HG03025 (cell line): ENCODE measurements around the gene C1orf21.

ENCODE experiments used
- ATAC-seq: cut with Tn5 transposase; IDR thresholded peaks from one replicate; pipeline ENCODE4 v1.9.1; 2021; ENCODE audit warnings: mild to moderate bottlenecking, moderate library complexity; ENCODE audit not compliant: unreplicated experiment, low FRiP score

Gene C1orf21

DNA sequence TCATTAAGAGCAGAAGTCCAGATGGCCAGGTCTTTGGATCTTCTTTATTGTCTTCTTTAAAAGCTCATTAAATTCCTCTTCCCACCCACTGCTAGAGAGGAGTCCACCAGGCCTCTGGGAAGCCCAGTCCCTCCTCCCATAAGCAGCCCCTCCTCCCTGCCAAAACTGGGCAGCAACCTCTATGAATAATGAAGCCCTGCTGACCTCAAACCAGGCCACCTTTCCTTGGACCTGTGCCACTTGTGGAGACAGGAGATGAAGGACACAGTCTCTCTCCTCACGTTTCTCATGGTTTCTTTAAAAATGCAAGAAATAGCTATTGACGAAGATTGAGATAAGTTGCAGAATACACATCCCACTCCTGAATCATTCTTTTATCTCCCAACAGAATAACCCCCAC, 255.1 kb downstream of the C1orf21 start:
- no peak for ATAC-seq

- no peak for ATAC-seq
Measured at GRCh38 chr1:184643661-184644060, 256.8 kb downstream of the C1orf21 start.

GRCh38 chr1:184644771-184645170, 257.9 kb downstream of the C1orf21 start:
- no peak for ATAC-seq

DNA sequence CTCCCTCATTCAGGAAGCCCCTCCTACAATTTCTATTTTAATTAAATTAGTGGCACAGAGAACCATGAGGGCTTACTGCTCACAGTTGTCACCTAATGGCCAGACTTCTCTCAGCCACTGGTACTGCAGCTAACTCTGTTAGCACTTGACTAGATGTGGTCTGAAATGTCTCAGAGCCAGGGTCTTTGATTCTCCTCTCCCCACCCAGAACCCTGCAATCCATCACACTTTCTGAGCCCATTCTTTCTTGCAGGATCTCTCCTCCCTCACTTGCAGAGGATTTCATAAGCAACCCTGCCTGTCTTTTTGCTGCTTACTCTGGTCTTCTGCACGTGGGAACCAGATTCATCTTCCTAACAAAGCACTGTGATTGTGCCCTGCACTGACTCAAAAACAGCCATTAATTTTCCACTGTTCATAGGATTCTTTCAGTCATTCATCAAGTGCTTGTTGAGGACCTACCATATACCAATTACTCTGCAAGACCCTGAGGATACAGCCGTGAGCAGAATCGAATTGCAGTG, 259.4 kb downstream of the C1orf21 start:
- no peak for ATAC-seq

DNA sequence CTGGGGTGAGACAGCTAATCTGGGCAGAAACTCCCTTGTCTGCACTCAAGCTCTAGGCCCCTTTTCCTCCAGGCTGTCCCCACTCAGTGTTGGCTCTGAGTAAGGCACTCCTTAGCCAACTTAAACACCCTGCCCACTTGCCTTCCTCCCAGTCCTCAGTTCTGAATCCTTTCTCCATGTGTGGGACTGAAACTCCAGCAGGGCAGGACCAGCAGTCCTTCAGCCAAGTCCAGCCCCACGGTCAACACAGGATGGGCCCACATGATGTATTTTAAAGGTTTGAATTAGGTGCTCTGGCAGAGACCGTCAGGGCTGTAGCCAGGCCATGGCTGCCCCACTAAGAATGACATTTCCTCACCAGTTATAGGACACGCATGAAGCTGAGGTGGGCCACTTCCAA, 260.0 kb downstream of the C1orf21 start:
- ATAC-seq = no peak

DNA sequence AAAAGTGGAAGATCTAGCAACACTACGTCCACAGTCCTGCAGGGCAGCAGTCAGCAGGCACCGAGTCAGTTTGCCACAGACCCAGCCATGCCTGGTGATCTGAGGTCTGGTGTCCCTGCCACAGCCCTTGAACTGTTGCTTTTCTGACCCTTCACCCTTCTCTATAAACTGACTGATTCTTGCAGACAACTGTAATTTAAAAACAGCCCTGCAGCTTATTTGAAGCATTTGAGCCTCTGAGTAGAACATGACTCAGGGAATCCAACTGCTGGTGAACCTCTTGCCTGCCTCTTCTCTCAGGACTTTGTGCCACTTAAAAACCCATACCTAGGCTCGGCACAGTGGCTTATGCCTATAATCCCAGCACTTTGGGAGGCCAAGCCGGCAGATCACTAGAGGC, 260.6 kb downstream of the C1orf21 start:
- no peak for ATAC-seq

DNA sequence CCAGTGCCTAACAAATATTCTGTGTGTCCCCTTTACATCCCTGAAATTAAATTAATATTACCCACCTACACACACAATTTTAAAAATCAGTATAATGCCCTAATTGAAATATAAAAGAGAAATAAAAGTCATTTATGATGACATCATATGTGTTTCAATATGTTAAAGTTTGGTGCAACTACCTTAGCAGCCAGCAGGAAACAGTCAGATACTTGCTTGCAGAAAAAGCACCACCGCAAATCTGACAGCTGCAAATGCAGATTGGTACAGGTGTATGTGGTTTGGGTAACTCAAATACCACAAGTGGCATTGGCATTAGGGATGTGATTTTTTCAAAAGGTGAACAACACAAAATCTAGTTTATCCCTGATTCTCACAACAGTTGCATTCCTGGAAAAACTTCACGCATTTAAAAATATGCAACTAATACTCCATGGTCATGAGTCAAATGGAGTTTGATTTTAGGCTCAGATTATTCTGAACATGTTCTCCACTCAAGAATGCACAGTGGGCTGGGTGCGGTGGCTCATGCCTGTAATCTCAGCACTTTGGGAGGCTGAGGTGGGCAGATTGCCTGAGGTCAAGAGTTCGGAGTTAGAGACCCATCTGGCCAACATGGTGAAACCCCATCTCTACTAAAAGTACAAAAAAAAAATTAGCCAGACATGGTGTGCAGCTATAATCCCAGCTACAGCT, 261.5 kb downstream of the C1orf21 start:
- ATAC-seq = no peak

DNA sequence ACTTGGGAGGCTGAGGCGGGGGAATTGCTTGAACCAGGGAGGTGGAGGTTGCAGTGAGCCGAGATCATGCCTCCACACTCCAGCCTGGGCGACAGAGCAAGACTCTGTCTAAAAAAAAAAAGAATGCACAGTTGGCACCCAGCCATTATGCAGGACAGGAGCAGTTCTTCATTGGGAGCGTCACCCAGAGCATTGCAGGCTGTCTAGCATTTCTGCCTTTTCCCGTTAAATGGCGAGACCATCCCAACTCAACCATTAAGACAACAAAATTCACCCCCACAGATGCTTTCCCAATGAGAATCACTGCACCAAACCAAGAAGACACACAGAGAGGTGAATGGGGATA, 262.0 kb downstream of the C1orf21 start:
- no peak for ATAC-seq

DNA sequence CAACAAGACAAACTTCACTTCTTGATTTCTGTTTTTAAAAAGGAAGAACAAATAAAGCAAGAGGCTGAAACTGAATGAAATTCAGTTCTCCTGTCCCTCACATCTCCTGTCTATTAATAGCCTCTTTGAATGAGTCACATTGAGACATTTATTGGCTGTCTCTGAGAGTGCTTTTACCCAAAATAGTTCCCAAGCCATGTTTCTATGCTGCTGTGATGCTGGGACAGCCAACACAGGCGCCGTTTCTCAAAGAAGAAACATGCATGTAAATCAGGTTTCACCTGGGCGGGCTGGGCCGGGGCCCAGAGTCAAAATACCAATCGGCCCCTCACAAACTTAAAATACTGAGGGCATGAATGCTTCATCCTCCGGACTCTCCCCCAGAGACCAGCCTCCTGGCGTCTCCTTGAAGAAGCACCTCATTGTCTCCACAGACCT, 262.6 kb downstream of the C1orf21 start:
- ATAC-seq = peak; percentile 90

DNA sequence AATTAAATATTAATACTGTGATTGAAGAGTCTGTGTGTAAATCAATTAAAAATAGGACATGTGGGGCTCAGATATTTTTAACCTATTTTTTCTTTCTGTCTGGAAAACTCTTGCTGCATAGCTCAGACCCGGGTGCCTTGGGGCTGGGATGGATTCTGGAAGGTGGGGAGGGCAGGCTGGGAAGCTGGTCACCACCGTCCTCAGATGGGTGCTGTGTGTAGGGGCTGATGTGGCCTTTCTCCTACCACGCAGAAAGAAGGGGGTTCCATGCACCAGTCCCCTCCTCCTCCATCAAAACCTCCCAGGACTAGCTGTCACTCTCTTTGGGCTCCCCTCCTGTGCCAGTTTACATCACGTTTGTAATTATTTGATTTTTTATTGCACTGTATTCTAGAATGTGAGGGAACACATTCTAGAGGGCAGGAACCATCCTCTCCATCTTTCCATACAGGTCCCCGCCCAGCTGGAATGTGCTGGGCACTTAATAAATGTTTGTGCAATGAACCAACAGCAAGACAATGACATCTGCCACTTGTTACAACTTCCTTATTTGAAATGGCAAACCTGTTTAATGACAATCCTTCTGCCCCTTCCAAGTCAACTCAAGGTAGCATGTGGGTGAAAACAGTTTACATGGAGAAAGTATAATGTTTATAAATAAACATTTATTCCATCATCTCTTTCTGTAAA, 263.5 kb downstream of the C1orf21 start:
- no peak for ATAC-seq

DNA sequence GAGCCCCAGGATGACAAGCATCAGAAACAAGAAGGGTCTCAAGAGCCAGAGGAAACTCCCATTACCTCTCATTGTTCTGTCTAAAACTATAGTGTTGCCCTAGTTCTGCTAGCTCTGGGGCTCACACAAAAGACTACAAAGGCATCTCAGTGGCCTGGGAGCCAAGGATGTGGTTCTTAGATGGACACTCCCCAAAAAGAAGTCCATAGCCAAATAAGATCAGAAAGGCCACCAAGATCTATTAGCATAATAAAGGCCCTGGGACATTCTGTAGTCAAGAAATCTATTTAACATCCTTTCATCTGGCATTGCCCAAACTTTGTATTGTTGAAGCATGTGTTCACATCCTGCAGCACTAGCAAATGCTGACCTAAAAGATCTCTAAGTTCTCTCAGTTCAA, 268.4 kb downstream of the C1orf21 start:
- ATAC-seq = no peak

DNA sequence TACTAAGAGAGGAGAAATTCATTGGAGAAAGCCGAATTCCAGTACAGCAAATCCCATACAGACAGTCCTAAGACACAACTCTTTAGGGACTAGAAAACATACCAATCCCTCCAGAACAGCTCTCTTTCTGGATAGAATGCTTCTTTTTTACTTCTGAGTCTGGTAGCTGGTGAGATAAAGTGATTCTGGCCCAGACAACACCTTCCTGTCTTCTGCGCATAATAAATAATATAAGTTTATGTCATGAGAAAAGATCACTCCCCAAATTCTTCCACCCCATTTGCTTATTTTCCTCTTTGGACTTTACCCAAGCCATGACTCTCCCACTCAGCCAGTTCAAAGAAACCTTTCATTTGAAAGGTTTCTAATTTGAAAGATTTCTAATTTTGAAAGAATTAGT, 269.4 kb downstream of the C1orf21 start:
- no peak for ATAC-seq

DNA sequence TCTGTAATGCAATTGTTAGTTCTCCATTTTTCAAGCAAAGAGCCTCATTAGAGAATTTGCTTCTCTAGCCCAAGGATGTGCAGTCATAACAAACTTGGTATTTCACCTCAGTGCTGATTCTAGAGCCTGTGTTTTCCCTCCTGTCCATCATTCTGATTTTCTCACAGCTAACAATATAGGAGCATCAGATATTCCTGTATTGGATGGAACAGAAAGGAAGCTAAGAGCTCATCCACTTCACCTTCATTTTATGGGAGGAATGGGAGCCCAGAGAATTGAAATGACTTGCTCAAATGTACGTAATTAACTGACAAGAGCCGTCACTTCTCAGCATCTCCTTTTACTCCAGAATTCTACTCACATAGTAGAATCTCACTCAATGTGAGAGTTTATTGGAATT, 271.2 kb downstream of the C1orf21 start:
- ATAC-seq = no peak

GRCh38 chr1:184660462-184661191, 273.8 kb downstream of the C1orf21 start:
- no peak for ATAC-seq

DNA sequence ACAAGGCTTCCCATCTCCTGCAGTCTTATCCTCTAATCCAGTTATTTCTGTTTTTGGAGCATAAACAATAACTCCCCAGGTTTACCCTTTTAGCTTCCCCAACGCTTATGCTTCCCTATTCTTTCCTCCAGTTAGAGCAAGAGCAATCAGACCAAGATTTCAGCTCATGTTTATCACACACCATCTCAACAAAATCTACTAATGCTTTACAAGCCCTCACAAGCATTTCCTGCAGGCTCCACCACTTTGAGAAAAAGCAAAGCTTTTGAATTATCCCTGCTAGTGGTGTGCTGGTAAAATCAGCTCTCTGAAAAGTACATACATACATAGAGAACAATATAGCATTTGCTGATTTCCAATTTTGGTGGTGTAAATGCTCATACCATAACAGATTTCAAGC, 275.0 kb downstream of the C1orf21 start:
- ATAC-seq = no peak

- ATAC-seq = no peak
Measured at GRCh38 chr1:184664042-184664660, 277.3 kb downstream of the C1orf21 start.

GRCh38 chr1:184664661-184665060, 277.8 kb downstream of the C1orf21 start:
- ATAC-seq = no peak

DNA sequence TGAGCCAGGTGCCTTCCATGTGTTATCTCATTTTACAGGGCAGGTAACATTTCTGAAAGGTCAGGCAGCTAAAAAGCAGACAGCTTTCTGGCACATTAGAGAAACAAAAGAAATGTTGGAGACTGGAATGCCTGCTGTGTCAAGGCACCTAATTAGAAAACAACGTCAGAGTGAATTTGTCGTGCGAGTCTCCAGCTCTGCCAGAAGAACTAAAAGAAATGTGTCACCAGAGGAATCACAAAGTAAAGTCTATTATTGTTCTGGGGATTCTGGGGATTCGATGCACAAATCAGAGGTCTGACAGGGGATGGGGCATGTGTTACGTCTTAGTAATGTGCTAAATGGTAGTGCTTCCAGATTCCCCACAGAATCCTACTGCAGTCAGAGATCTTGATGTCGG, 278.5 kb downstream of the C1orf21 start:
- ATAC-seq = no peak

DNA sequence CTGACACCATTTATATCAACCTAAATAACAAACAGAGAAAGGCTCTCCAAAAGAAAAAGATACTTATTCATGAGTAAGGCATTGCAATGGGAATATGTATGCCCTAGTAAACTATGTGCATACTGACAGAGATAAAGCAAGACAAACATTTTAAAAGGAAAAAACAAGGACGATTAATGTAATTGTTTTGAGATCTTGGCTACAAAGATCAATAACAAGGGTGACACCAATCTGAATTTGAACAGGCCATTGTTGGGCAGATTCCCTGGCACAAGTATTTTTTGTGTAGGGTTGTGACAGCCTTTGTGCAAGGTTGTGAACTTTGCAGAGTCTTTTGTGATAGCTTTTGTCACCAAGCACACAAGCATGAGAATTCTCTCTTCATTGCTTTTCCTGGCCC, 282.6 kb downstream of the C1orf21 start:
- no peak for ATAC-seq

- no peak for ATAC-seq
Measured at GRCh38 chr1:184672013-184672726, 285.3 kb downstream of the C1orf21 start.
